ENCODE measurements around the gene ZIC2.
A peak's percentile ranks its signal among the peaks of the same experiment; 100 is the strongest.

ZIC2 gene

GRCh38 chr13:99974296-99974938 is 7.2 kb upstream of the ZIC2 start:
- DNase-seq (ENCODE audit: low spot score), result no peak

- no peak for DNase-seq (ENCODE audit: low spot score)
Observed at GRCh38 chr13:99974939-99975561, 6.5 kb upstream of the ZIC2 start.

- no peak for DNase-seq (ENCODE audit: low spot score)
Observed at GRCh38 chr13:99975626-99976025, 6.0 kb upstream of the ZIC2 start.

GRCh38 chr13:99976575-99976974 is 5.0 kb upstream of the ZIC2 start:
- no peak for DNase-seq (ENCODE audit: low spot score)

- no peak for DNase-seq (ENCODE audit: low spot score)
Observed at GRCh38 chr13:99977334-99977911, 4.2 kb upstream of the ZIC2 start.

GRCh38 chr13:99977912-99978798 is 3.4 kb upstream of the ZIC2 start:
- no peak for DNase-seq (ENCODE audit: low spot score)

- no peak for DNase-seq (ENCODE audit: low spot score)
Observed at GRCh38 chr13:99978799-99979452, 2.7 kb upstream of the ZIC2 start.

- DNase-seq (ENCODE audit: low spot score), result no peak
Observed at GRCh38 chr13:99979453-99980200, 2.0 kb upstream of the ZIC2 start.

GRCh38 chr13:99980201-99980823 is 1.3 kb upstream of the ZIC2 start:
- peak; percentile 6 for DNase-seq (ENCODE audit: low spot score)

GRCh38 chr13:99980824-99981734 is 505 bp upstream of the ZIC2 start:
- no peak for DNase-seq (ENCODE audit: low spot score)

GRCh38 chr13:99982036-99982730 is 599 bp downstream of the ZIC2 start:
- no peak for DNase-seq (ENCODE audit: low spot score)

GRCh38 chr13:99982731-99983498 is 1.3 kb downstream of the ZIC2 start:
- no peak for DNase-seq (ENCODE audit: low spot score)

GRCh38 chr13:99983499-99984401 is 2.2 kb downstream of the ZIC2 start:
- DNase-seq (ENCODE audit: low spot score), result no peak

- DNase-seq (ENCODE audit: low spot score), result no peak
Observed at GRCh38 chr13:99984461-99985240, 3.1 kb downstream of the ZIC2 start.

GRCh38 chr13:99985241-99985874 is 3.8 kb downstream of the ZIC2 start:
- no peak for DNase-seq (ENCODE audit: low spot score)

- no peak for DNase-seq (ENCODE audit: low spot score)
Observed at GRCh38 chr13:99985886-99986527, 4.4 kb downstream of the ZIC2 start.

Measured in hematopoietic multipotent progenitor cell treated with erythropoietin and hydrocortisone succinate and interleukin-3 and kit ligand, for 15 days (in vitro differentiated cells).